Subcutaneous adipose tissue (tissue), 4 donors: ENCODE data around the gene BET1. TPM values are rescaled to one million over a fixed set of nuclear protein-coding genes. Genes with fewer than 3 reads are reported as not detected.

Source experiments
- CTCF ChIP-seq: fragments of 450-650 bp; IDR thresholded peaks from one replicate; pipeline ENCODE4 v1.5.1; 2016; ENCODE audit warnings: low read depth, mild to moderate bottlenecking, control low read depth, antibody characterized with exemption, moderate library complexity
- total RNA-seq, 4 donors: library from RNA; depleted of rRNA; stranded (reverse); fragments of >200 nt; gene quantifications; one replicate each; pipeline ENCODE4 v1.1.0, GENCODE V29; 2016

Gene BET1
- total RNA-seq, 4 donors from 2014 or later = 23.3 to 46.5 (median 24.4) TPM

- TF ChIP-seq CTCF = no peak
Observed at GRCh38 chr7:93992421-93993110, 11.6 kb downstream of the BET1 start.

- no peak for TF ChIP-seq CTCF
Observed at GRCh38 chr7:93987297-93987696, 16.9 kb downstream of the BET1 start.

- no peak for TF ChIP-seq CTCF
Observed at GRCh38 chr7:93985101-93985500, 19.1 kb downstream of the BET1 start.

- no peak for TF ChIP-seq CTCF
Observed at GRCh38 chr7:93984024-93984423, 20.1 kb downstream of the BET1 start.

GRCh38 chr7:93981480-93981874, 22.7 kb downstream of the BET1 start:
- TF ChIP-seq CTCF = no peak

- no peak for TF ChIP-seq CTCF
Observed at GRCh38 chr7:93980744-93981479, 23.2 kb downstream of the BET1 start.

GRCh38 chr7:93977211-93977950, 26.8 kb downstream of the BET1 start:
- no peak for TF ChIP-seq CTCF
